Measurements from ENCODE around the gene GRHL1. TPM values are rescaled to one million over a fixed set of nuclear protein-coding genes. Genes with fewer than 3 reads are reported as not detected.

Gene GRHL1
- total RNA-seq, 1 experiment from 2014 or later: 2.5 TPM

- Histone ChIP-seq H3K23me2 (ENCODE audit: insufficient read length, low read depth, low read length, poor library complexity, severe bottlenecking) (no peaks in the 10 kb centered on the region), H3K9ac (ENCODE audit: extremely low read depth, insufficient read length, low read length) (no peak overlapping the region), H3K79me1 (ENCODE audit: insufficient read depth, low read depth, low read length, poor library complexity, severe bottlenecking) (no peaks in the 10 kb centered on the region), H3K27me3 (ENCODE audit: insufficient read depth, low read length) (no peaks in the 10 kb centered on the region), H3K23ac (ENCODE audit: insufficient read length, low read depth, low read length) (no peak overlapping the region), H2BK20ac (ENCODE audit: low read depth, low read length, poor library complexity, severe bottlenecking) (no peak overlapping the region), H4K5ac (ENCODE audit: insufficient read length, low read depth, low read length) (no peak overlapping the region), H3K27ac (ENCODE audit: insufficient read length, low read depth, low read length) (no peak overlapping the region), H4K8ac (replicated peaks; ENCODE audit: insufficient read length, low read depth, low read length) (no peak overlapping the region), H2BK5ac (ENCODE audit: insufficient read length, low read length) (no peak overlapping the region), H2BK12ac (ENCODE audit: insufficient read length, low read depth, low read length) (no peak overlapping the region), H3K4me2 (ENCODE audit: insufficient read depth, insufficient read length, low read length) (no peak overlapping the region), H3K4me1 (ENCODE audit: insufficient read depth, low read length) (no peaks in the 10 kb centered on the region), H4K20me1 (ENCODE audit: control insufficient read depth, insufficient read depth, insufficient read length) (no peaks in the 10 kb centered on the region), H3K18ac (ENCODE audit: insufficient read length, low read depth, low read length) (no peak overlapping the region), H2BK120ac (ENCODE audit: low read depth, low read length, poor library complexity, severe bottlenecking) (no peak overlapping the region), H3K79me2 (ENCODE audit: insufficient read depth, low read length) (no peaks in the 10 kb centered on the region), H3K9me3 (ENCODE audit: control insufficient read depth, low read depth, low read length) (no peaks in the 10 kb centered on the region), H3K56ac (ENCODE audit: insufficient read length, low read depth, low read length) (no peak overlapping the region), H3K14ac (ENCODE audit: insufficient read depth, low read length) (no peak overlapping the region), H4K91ac (ENCODE audit: insufficient read length, low read depth, low read length) (no peak overlapping the region), H3K4ac (ENCODE audit: low read depth, low read length) (no peak overlapping the region), H2AFZ (ENCODE audit: low read length) (no peak overlapping the region), H2BK15ac (ENCODE audit: low read depth, low read length) (no peak overlapping the region), H2AK5ac (ENCODE audit: insufficient read length, low read length) (no peak overlapping the region), H3T11ph (ENCODE audit: low read length) (no peak overlapping the region)
- no CpG with 5 or more reads among the region's 9 CpGs for WGBS (ENCODE audit: extremely low coverage, insufficient read length, low lambda C conversion rate)
- H3K4me1 Mint-ChIP-seq: peaks cover 0 to 4% of the 10 kb centered on the region in 2 experiments; a peak in 1 of 4 replicates
- H3K36me3 Mint-ChIP-seq (ENCODE audit: insufficient read depth in 1 of 3, low read depth in 3 of 3): no peaks in the 10 kb centered on the region
- H3K27me3 Mint-ChIP-seq (ENCODE audit: low read depth): no peaks in the 10 kb centered on the region; the same call in 1 of the 2 replicates
- H3K4me3 Mint-ChIP-seq: no peak overlapping the region
- no peak for DNase-seq
- H3K9me3 Mint-ChIP-seq: no peaks in the 10 kb centered on the region
- no peak overlapping the region for H3K27ac Mint-ChIP-seq
- TF ChIP-seq CTCF (conservative IDR thresholded peaks at IDR 0.05): no peak
Observed at GRCh38 chr2:10008809-10009176, 57.3 kb downstream of the GRHL1 start.
